Neural progenitor cell (in vitro differentiated cells): ENCODE measurements around the gene PTGER2. TPM values are rescaled to one million over a fixed set of nuclear protein-coding genes. Genes with fewer than 3 reads are reported as not detected.

Experiments
- DNase-seq: peaks from one replicate; pipeline ENCODE4 v3.0.0-alpha.2; 2016; ENCODE audit warnings: low spot score
- H2AFZ ChIP-seq: fragments of 200-600 bp; sonication (generic); replicated peaks from 2 replicates; pipeline ENCODE4 v1.6.1; 2016; ENCODE audit warnings: antibody characterized with exemption
- H3F3A ChIP-seq: fragments of 200-600 bp; sonication (generic); 2 replicates; pipeline ENCODE4 v1.6.1; 2016; ENCODE audit warnings: antibody characterized with exemption, low read depth
- H3K27ac ChIP-seq: fragments of 200-600 bp; sonication (generic); 2 replicates; pipeline ENCODE4 v1.5.1; 2016; ENCODE audit warnings: mild to moderate bottlenecking
- H3K27me3 ChIP-seq: fragments of 200-600 bp; sonication (generic); 2 replicates; pipeline ENCODE4 v1.6.1; 2016; ENCODE audit warnings: mild to moderate bottlenecking, moderate library complexity
- H3K36me3 ChIP-seq: fragments of 200-600 bp; sonication (generic); 2 replicates; pipeline ENCODE4 v1.5.1; 2016
- H3K4me1 ChIP-seq: fragments of 200-600 bp; sonication (generic); 2 replicates; pipeline ENCODE4 v1.6.1; 2016; ENCODE audit warnings: mixed run types
- H3K4me2 ChIP-seq: fragments of 200-600 bp; sonication (generic); 2 replicates; pipeline ENCODE4 v1.6.1; 2016
- H3K4me3 ChIP-seq: fragments of 200-600 bp; sonication (generic); 2 replicates; pipeline ENCODE4 v1.5.1; 2016
- H3K79me2 ChIP-seq: fragments of 200-600 bp; sonication (generic); 2 replicates; pipeline ENCODE4 v1.6.1; 2016; ENCODE audit warnings: low read depth
- H3K9ac ChIP-seq: fragments of 200-600 bp; sonication (generic); 2 replicates; pipeline ENCODE4 v1.6.1; 2016
- H3K9me3 ChIP-seq: fragments of 200-600 bp; sonication (generic); 2 replicates; pipeline ENCODE4 v1.5.1; 2016; ENCODE audit warnings: low read depth
- H4K20me1 ChIP-seq: fragments of 200-600 bp; sonication (generic); 2 replicates; pipeline ENCODE4 v1.6.1; 2016; ENCODE audit warnings: low read depth
- H3K27ac Mint-ChIP-seq: 3 replicates; pipeline ENCODE4 v1.8.0; 2021; ENCODE audit warnings: mixed read lengths
- H3K27me3 Mint-ChIP-seq: 2 replicates; pipeline ENCODE4 v1.8.0; 2022; ENCODE audit warnings: low read depth, mild to moderate bottlenecking, inconsistent platforms, moderate library complexity, mixed read lengths; ENCODE audit not compliant: insufficient read depth
- H3K36me3 Mint-ChIP-seq: 3 replicates; pipeline ENCODE4 v1.8.0; 2021; ENCODE audit warnings: mixed read lengths
- H3K4me1 Mint-ChIP-seq: 3 replicates; pipeline ENCODE4 v1.8.0; 2021; ENCODE audit warnings: mixed read lengths
- H3K4me3 Mint-ChIP-seq: 3 replicates; pipeline ENCODE4 v1.8.0; 2021; ENCODE audit warnings: mild to moderate bottlenecking, moderate library complexity, mixed read lengths
- H3K9me3 Mint-ChIP-seq: 3 replicates; pipeline ENCODE4 v1.8.0; 2020; ENCODE audit warnings: mixed read lengths
- EZH2 ChIP-seq: fragments of 200-600 bp; sonication (generic); IDR thresholded peaks from 2 replicates; pipeline ENCODE4 v1.6.1; 2017; ENCODE audit warnings: antibody characterized with exemption, mild to moderate bottlenecking, moderate library complexity
- EZH2phosphoT487 ChIP-seq: fragments of 200-600 bp; sonication (generic); IDR thresholded peaks from 2 replicates; pipeline ENCODE4 v1.6.1; 2017; ENCODE audit warnings: antibody characterized with exemption
- total RNA-seq: library from RNA; depleted of rRNA; stranded (reverse); fragments of >200 nt; gene quantifications from 2 replicates; pipeline ENCODE4 v1.2.3, GENCODE V29; 2015; ENCODE audit warnings: low replicate concordance
- TF ChIP-seq, protein P1 (sequence below): fragments of 200-600 bp; sonication (generic); IDR thresholded peaks from 2 replicates; pipeline ENCODE4 v1.5.1; 2017; ENCODE audit warnings: antibody characterized with exemption, mild to moderate bottlenecking

Gene PTGER2
- total RNA-seq, 1 donor from 2014 or later, result not detected

DNA sequence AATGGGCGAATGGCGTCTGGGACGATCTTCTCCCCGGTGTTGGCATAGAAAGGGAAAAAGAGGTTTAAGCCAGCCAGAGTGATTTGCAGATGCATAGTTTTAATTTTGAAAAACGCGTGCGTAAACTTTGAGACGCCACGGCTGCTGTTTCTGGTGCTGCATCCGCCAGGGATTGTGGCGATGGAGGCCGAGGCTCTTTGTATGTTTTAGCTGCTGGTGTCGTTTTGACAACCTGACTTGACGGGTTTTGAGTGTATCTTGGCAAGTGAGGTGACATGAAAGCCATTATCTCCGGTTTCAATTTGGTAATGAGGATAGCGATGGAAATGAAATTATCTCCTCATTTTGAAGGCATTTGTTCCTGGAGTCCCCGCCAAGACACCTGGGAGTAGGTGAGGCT is 45.0 kb upstream of the PTGER2 start:
- Mint-ChIP-seq H3K9me3 (peaks cover 2% of the 10 kb centered on the region), H3K4me1 (peaks cover 11% of the 10 kb centered on the region), H3K27me3 (peaks cover 47% of the 10 kb centered on the region), H3K36me3 (no peaks in the 10 kb centered on the region), H3K4me3 (peak overlapping the region; percentile 83), H3K27ac (no peak overlapping the region)
- DNase-seq, result no peak
- no peaks in the 10 kb centered on the region for H3K79me2 ChIP-seq
- peak overlapping the region; percentile 63 for H3K4me3 ChIP-seq
- H4K20me1 ChIP-seq, result no peaks in the 10 kb centered on the region
- no peaks in the 10 kb centered on the region for H3K36me3 ChIP-seq
- H3K27me3 ChIP-seq, result peaks cover 63% of the 10 kb centered on the region
- no peak overlapping the region for H3K9ac ChIP-seq
- no peak overlapping the region for H2AFZ ChIP-seq
- no peaks in the 10 kb centered on the region for H3K4me1 ChIP-seq
- peak overlapping the region; percentile 94 for H3K4me2 ChIP-seq
- no peaks in the 10 kb centered on the region for H3F3A ChIP-seq
- no peak overlapping the region for H3K27ac ChIP-seq
- no peaks in the 10 kb centered on the region for H3K9me3 ChIP-seq
- TF ChIP-seq EZH2phosphoT487, result no peak
- TF ChIP-seq EZH2, result no peak
- TF ChIP-seq, protein P1, sequence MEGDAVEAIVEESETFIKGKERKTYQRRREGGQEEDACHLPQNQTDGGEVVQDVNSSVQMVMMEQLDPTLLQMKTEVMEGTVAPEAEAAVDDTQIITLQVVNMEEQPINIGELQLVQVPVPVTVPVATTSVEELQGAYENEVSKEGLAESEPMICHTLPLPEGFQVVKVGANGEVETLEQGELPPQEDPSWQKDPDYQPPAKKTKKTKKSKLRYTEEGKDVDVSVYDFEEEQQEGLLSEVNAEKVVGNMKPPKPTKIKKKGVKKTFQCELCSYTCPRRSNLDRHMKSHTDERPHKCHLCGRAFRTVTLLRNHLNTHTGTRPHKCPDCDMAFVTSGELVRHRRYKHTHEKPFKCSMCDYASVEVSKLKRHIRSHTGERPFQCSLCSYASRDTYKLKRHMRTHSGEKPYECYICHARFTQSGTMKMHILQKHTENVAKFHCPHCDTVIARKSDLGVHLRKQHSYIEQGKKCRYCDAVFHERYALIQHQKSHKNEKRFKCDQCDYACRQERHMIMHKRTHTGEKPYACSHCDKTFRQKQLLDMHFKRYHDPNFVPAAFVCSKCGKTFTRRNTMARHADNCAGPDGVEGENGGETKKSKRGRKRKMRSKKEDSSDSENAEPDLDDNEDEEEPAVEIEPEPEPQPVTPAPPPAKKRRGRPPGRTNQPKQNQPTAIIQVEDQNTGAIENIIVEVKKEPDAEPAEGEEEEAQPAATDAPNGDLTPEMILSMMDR, result no peak

DNA sequence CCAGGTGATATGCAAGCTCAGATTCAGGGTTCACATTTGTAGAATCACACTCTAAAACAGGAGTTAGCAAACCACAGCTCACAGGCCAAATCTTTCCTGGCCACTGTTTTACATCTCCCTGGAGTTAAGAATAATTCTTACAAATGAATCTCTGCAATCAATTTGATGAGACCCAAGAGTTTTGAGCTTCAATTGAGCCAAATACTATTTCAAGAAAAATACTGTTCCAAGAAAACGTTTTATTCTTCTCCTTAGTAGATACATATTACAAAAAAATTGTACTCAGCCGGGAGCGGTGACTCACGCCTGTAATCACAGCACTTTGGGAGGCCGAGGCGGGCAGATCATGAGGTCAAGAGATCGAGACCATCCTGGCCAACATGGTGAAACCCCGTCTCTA is 44.1 kb upstream of the PTGER2 start:
- TF ChIP-seq EZH2, result no peak
- no peak for TF ChIP-seq EZH2phosphoT487
- TF ChIP-seq, protein P1, result no peak
- no peaks in the 10 kb centered on the region for H3K36me3 ChIP-seq
- H3F3A ChIP-seq, result no peaks in the 10 kb centered on the region
- H3K27me3 Mint-ChIP-seq, result peaks cover 44% of the 10 kb centered on the region
- peaks cover 11% of the 10 kb centered on the region for H3K4me1 Mint-ChIP-seq
- DNase-seq, result no peak
- no peak overlapping the region for H3K4me3 ChIP-seq
- no peaks in the 10 kb centered on the region for H3K4me1 ChIP-seq
- H3K27me3 ChIP-seq, result peaks cover 62% of the 10 kb centered on the region
- H3K9me3 Mint-ChIP-seq, result peaks cover 2% of the 10 kb centered on the region
- H3K4me2 ChIP-seq, result no peak overlapping the region
- no peak overlapping the region for H3K27ac ChIP-seq
- H3K36me3 Mint-ChIP-seq, result no peaks in the 10 kb centered on the region
- H3K79me2 ChIP-seq, result no peaks in the 10 kb centered on the region
- no peak overlapping the region for H3K27ac Mint-ChIP-seq
- no peaks in the 10 kb centered on the region for H4K20me1 ChIP-seq
- H3K9me3 ChIP-seq, result no peaks in the 10 kb centered on the region
- H2AFZ ChIP-seq, result no peak overlapping the region
- H3K4me3 Mint-ChIP-seq, result no peak overlapping the region
- H3K9ac ChIP-seq, result no peak overlapping the region

DNA sequence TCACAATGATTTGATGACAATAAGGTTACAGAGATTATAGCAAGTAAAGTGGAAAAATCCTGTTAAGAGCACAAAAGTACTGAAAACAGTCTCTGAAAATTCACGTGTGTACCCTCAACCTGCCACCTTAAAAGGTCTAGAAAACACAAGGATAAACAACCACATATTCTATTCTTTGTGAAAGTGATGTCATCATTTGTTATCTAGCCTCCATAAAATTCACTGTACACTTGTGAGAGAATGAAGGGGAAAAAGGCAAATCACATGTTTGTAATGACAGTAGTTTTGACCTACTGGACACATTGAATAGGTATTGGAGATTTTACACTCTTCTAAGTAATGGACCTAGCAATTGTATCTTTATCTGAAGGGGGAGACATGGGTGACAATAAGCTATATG is 42.6 kb upstream of the PTGER2 start:
- H3K4me3 ChIP-seq, result no peak overlapping the region
- no peaks in the 10 kb centered on the region for H4K20me1 ChIP-seq
- no peaks in the 10 kb centered on the region for H3K36me3 Mint-ChIP-seq
- H3K4me2 ChIP-seq, result no peak overlapping the region
- no peaks in the 10 kb centered on the region for H3K9me3 ChIP-seq
- TF ChIP-seq EZH2phosphoT487 (no peak), EZH2 (no peak)
- TF ChIP-seq, protein P1, result no peak
- H3K27me3 Mint-ChIP-seq, result peaks cover 36% of the 10 kb centered on the region
- no peak overlapping the region for H3K27ac Mint-ChIP-seq
- no peaks in the 10 kb centered on the region for H3K4me1 ChIP-seq
- H3F3A ChIP-seq, result no peaks in the 10 kb centered on the region
- no peaks in the 10 kb centered on the region for H3K79me2 ChIP-seq
- no peaks in the 10 kb centered on the region for H3K36me3 ChIP-seq
- H3K4me1 Mint-ChIP-seq, result peaks cover 11% of the 10 kb centered on the region
- DNase-seq, result no peak
- no peak overlapping the region for H2AFZ ChIP-seq
- peaks cover 2% of the 10 kb centered on the region for H3K9me3 Mint-ChIP-seq
- H3K27ac ChIP-seq, result no peak overlapping the region
- H3K27me3 ChIP-seq, result peaks cover 47% of the 10 kb centered on the region
- no peak overlapping the region for H3K9ac ChIP-seq
- H3K4me3 Mint-ChIP-seq, result no peak overlapping the region

DNA sequence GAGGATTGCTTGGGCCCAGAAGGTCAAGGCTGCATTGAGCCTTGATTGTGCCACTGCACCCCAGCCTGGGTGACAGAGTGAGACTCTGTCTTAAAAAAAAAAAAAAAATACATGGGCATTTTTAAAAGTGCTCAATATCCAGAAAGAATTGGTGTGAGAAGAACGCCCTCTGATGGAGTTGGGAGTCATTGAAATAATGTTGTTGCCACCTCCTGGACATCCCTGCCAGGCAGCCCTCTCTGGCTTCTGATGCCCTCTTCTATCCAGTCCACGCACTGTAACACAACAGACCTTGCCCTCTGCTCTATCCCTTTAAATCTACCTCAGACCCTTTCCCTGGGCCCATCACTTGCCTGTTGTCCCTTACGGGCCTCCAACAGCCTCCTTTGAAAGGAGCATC is 41.7 kb upstream of the PTGER2 start:
- Histone ChIP-seq H3K4me1 (no peaks in the 10 kb centered on the region), H3K9me3 (no peaks in the 10 kb centered on the region), H3K36me3 (no peaks in the 10 kb centered on the region), H3K4me2 (no peak overlapping the region), H4K20me1 (no peaks in the 10 kb centered on the region), H3K9ac (no peak overlapping the region), H3K4me3 (no peak overlapping the region), H3K27me3 (peaks cover 39% of the 10 kb centered on the region), H3K27ac (no peak overlapping the region), H3K79me2 (no peaks in the 10 kb centered on the region), H2AFZ (peak overlapping the region; percentile 19), H3F3A (no peaks in the 10 kb centered on the region)
- Mint-ChIP-seq H3K27ac (no peak overlapping the region), H3K36me3 (no peaks in the 10 kb centered on the region), H3K9me3 (no peaks in the 10 kb centered on the region), H3K27me3 (peaks cover 28% of the 10 kb centered on the region), H3K4me1 (peaks cover 11% of the 10 kb centered on the region), H3K4me3 (no peak overlapping the region)
- DNase-seq, result peak; percentile 64
- no peak for TF ChIP-seq EZH2
- TF ChIP-seq, protein P1, result peak; percentile 63
